WTC11 (cell line): ENCODE data around the gene INTS2. TPM values are rescaled to one million over a fixed set of nuclear protein-coding genes. Genes with fewer than 3 reads are reported as not detected.

ENCODE experiments used
- ATAC-seq: fragments of 200-7000 bp; cut with Tn5 transposase; 2 replicates; pipeline ENCODE4 v1.10.0; 2021; ENCODE audit warnings: mild to moderate bottlenecking, moderate library complexity
- CTCF ChIA-PET: fragments of 300-600 bp; sonication (Branson Sonifier 250); formaldehyde crosslinking; loops from one replicate; lab custom pipeline; 2021; ENCODE audit warnings: antibody characterized with exemption; lab: Charles Lee
- POLR2A ChIA-PET: fragments of 350-600 bp; sonication (Branson Sonifier 250); formaldehyde crosslinking; loops from one replicate; lab custom pipeline; 2021; ENCODE audit warnings: antibody characterized with exemption; lab: Charles Lee
- DNase-seq: peaks from one replicate; pipeline ENCODE4 v3.0.0; 2021; ENCODE audit warnings: low spot score
- H3K27ac Mint-ChIP-seq: 2 replicates; pipeline ENCODE4 v1.8.0; 2021; ENCODE audit warnings: mixed read lengths
- H3K27me3 Mint-ChIP-seq: 2 replicates; pipeline ENCODE4 v1.8.0; 2021; ENCODE audit warnings: low read depth, mild to moderate bottlenecking, moderate library complexity, mixed read lengths
- H3K36me3 Mint-ChIP-seq: 2 replicates; pipeline ENCODE4 v1.8.0; 2021; ENCODE audit warnings: mixed read lengths
- H3K4me1 Mint-ChIP-seq: 2 replicates; pipeline ENCODE4 v1.8.0; 2022; ENCODE audit warnings: mixed read lengths
- H3K4me3 Mint-ChIP-seq: 2 replicates; pipeline ENCODE4 v1.8.0; 2021; ENCODE audit warnings: mild to moderate bottlenecking, moderate library complexity, mixed read lengths
- H3K9me3 Mint-ChIP-seq: 2 replicates; pipeline ENCODE4 v1.8.0; 2021; ENCODE audit warnings: mixed read lengths
- ATF1 ChIP-seq: sonication (generic); formaldehyde crosslinking; IDR thresholded peaks from 2 replicates; pipeline ENCODE4 v1.8.1; 2023; ENCODE audit warnings: mild to moderate bottlenecking, moderate library complexity, missing genetic modification reagents
- ATF6 ChIP-seq: sonication (generic); formaldehyde crosslinking; IDR thresholded peaks from 2 replicates; pipeline ENCODE4 v1.8.1; 2023; ENCODE audit warnings: mild to moderate bottlenecking, missing genetic modification reagents
- CBFB ChIP-seq: sonication (generic); formaldehyde crosslinking; IDR thresholded peaks from 2 replicates; pipeline ENCODE4 v1.8.1; 2022; ENCODE audit warnings: mild to moderate bottlenecking, low read depth, missing genetic modification reagents
- E2F1 ChIP-seq: sonication (generic); formaldehyde crosslinking; IDR thresholded peaks from 2 replicates; pipeline ENCODE4 v1.8.0; 2022; ENCODE audit warnings: mild to moderate bottlenecking, missing genetic modification reagents
- ESRRA ChIP-seq: sonication (generic); formaldehyde crosslinking; IDR thresholded peaks from 2 replicates; pipeline ENCODE4 v1.8.1; 2022; ENCODE audit warnings: mild to moderate bottlenecking, missing genetic modification reagents, borderline replicate concordance
- ETV6 ChIP-seq: sonication (generic); formaldehyde crosslinking; IDR thresholded peaks from 2 replicates; pipeline ENCODE4 v1.8.1; 2022; ENCODE audit warnings: mild to moderate bottlenecking, missing genetic modification reagents
- GRHL2 ChIP-seq: fragments of 250-450 bp; sonication (Bioruptor Pico); IDR thresholded peaks from 2 replicates; pipeline ENCODE4 v1.8.0; 2022; ENCODE audit warnings: mild to moderate bottlenecking, moderate library complexity; ENCODE audit not compliant: insufficient replicate concordance, severe bottlenecking
- MXD4 ChIP-seq: fragments of 250-450 bp; sonication (Bioruptor Pico); IDR thresholded peaks from 2 replicates; pipeline ENCODE4 v1.8.0; 2021; ENCODE audit warnings: mild to moderate bottlenecking, moderate library complexity, borderline replicate concordance
- NFYB ChIP-seq: sonication (generic); formaldehyde crosslinking; conservative IDR thresholded peaks from 2 replicates; pipeline ENCODE4 v1.8.0; 2022; ENCODE audit warnings: low read depth, missing genetic modification reagents
- OVOL2 ChIP-seq: fragments of 250-450 bp; sonication (Bioruptor Pico); IDR thresholded peaks from 2 replicates; pipeline ENCODE4 v1.9.0; 2021; ENCODE audit warnings: mild to moderate bottlenecking, borderline replicate concordance
- TCF7 ChIP-seq: sonication (generic); formaldehyde crosslinking; IDR thresholded peaks from 2 replicates; pipeline ENCODE4 v1.8.0; 2022; ENCODE audit warnings: mild to moderate bottlenecking, low read depth, missing genetic modification reagents, moderate library complexity
- USF2 ChIP-seq: sonication (generic); formaldehyde crosslinking; IDR thresholded peaks from 2 replicates; pipeline ENCODE4 v1.8.1; 2023; ENCODE audit warnings: mild to moderate bottlenecking, missing genetic modification reagents, moderate library complexity
- ZNF219 ChIP-seq: sonication (generic); formaldehyde crosslinking; IDR thresholded peaks from 2 replicates; pipeline ENCODE4 v1.8.0; 2023; ENCODE audit warnings: missing genetic modification reagents, mild to moderate bottlenecking, borderline replicate concordance
- ZNF423 ChIP-seq: fragments of 250-450 bp; sonication (Bioruptor Pico); IDR thresholded peaks from 2 replicates; pipeline ENCODE4 v2.1.2; 2022; ENCODE audit warnings: mild to moderate bottlenecking, moderate library complexity
- ZSCAN18 ChIP-seq: fragments of 250-450 bp; sonication (Bioruptor Pico); IDR thresholded peaks from 2 replicates; pipeline ENCODE4 v2.1.2; 2022; ENCODE audit warnings: mild to moderate bottlenecking, moderate library complexity
- total RNA-seq: library from RNA; stranded (reverse); gene quantifications from 3 replicates; pipeline ENCODE4 v1.2.3, GENCODE V29; 2021
- TF ChIP-seq, protein P1 (sequence below): sonication (generic); formaldehyde crosslinking; IDR thresholded peaks from 2 replicates; pipeline ENCODE4 v1.8.1; 2023; ENCODE audit warnings: mild to moderate bottlenecking, moderate library complexity, missing genetic modification reagents
- TF ChIP-seq, protein P2 (sequence below): sonication (generic); formaldehyde crosslinking; IDR thresholded peaks from 2 replicates; pipeline ENCODE4 v1.8.1; 2022; ENCODE audit warnings: mild to moderate bottlenecking, missing genetic modification reagents, moderate library complexity, borderline replicate concordance
- TF ChIP-seq, protein P3 (sequence below): fragments of 250-450 bp; sonication (Bioruptor Pico); IDR thresholded peaks from 2 replicates; pipeline ENCODE4 v1.8.0; 2021; ENCODE audit warnings: mild to moderate bottlenecking
- TF ChIP-seq, protein P4 (sequence below): sonication (generic); formaldehyde crosslinking; IDR thresholded peaks from 2 replicates; pipeline ENCODE4 v1.8.1; 2022; ENCODE audit warnings: mild to moderate bottlenecking, moderate library complexity, missing genetic modification reagents

INTS2 gene
- total RNA-seq, 1 experiment from 2014 or later, result 24.9 TPM

- Mint-ChIP-seq H3K9me3 (no peaks in the 10 kb centered on the region), H3K4me1 (no peaks in the 10 kb centered on the region), H3K36me3 (peaks cover 23% of the 10 kb centered on the region), H3K4me3 (no peak overlapping the region), H3K27ac (no peak overlapping the region), H3K27me3 (no peaks in the 10 kb centered on the region)
- POLR2A ChIA-PET, result no interaction called here
- DNase-seq (no peak), ATAC-seq (no peak)
- CTCF ChIA-PET, result no interaction called here
- TF ChIP-seq GRHL2 (no peak), E2F1 (CRISPR knock-in tag) (no peak), ATF1 (CRISPR knock-in tag) (no peak), USF2 (CRISPR knock-in tag) (no peak), CBFB (no peak), ZNF219 (CRISPR knock-in tag) (no peak), OVOL2 (CRISPR knock-in tag) (no peak), MXD4 (no peak), ATF6 (CRISPR knock-in tag) (no peak), ETV6 (CRISPR knock-in tag) (no peak), NFYB (CRISPR knock-in tag) (no peak), ZNF423 (no peak), TCF7 (no peak), ZSCAN18 (CRISPR knock-in tag) (no peak), ESRRA (no peak)
- TF ChIP-seq, protein P1, sequence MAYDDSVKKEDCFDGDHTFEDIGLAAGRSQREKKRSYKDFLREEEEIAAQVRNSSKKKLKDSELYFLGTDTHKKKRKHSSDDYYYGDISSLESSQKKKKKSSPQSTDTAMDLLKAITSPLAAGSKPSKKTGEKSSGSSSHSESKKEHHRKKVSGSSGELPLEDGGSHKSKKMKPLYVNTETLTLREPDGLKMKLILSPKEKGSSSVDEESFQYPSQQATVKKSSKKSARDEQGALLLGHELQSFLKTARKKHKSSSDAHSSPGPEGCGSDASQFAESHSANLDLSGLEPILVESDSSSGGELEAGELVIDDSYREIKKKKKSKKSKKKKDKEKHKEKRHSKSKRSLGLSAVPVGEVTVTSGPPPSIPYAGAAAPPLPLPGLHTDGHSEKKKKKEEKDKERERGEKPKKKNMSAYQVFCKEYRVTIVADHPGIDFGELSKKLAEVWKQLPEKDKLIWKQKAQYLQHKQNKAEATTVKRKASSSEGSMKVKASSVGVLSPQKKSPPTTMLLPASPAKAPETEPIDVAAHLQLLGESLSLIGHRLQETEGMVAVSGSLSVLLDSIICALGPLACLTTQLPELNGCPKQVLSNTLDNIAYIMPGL (CRISPR knock-in tag), result no peak
- TF ChIP-seq, protein P2, sequence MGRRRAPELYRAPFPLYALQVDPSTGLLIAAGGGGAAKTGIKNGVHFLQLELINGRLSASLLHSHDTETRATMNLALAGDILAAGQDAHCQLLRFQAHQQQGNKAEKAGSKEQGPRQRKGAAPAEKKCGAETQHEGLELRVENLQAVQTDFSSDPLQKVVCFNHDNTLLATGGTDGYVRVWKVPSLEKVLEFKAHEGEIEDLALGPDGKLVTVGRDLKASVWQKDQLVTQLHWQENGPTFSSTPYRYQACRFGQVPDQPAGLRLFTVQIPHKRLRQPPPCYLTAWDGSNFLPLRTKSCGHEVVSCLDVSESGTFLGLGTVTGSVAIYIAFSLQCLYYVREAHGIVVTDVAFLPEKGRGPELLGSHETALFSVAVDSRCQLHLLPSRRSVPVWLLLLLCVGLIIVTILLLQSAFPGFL, result no peak
- TF ChIP-seq, protein P3, sequence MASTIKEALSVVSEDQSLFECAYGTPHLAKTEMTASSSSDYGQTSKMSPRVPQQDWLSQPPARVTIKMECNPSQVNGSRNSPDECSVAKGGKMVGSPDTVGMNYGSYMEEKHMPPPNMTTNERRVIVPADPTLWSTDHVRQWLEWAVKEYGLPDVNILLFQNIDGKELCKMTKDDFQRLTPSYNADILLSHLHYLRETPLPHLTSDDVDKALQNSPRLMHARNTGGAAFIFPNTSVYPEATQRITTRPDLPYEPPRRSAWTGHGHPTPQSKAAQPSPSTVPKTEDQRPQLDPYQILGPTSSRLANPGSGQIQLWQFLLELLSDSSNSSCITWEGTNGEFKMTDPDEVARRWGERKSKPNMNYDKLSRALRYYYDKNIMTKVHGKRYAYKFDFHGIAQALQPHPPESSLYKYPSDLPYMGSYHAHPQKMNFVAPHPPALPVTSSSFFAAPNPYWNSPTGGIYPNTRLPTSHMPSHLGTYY (CRISPR knock-in tag), result no peak
- TF ChIP-seq, protein P4, sequence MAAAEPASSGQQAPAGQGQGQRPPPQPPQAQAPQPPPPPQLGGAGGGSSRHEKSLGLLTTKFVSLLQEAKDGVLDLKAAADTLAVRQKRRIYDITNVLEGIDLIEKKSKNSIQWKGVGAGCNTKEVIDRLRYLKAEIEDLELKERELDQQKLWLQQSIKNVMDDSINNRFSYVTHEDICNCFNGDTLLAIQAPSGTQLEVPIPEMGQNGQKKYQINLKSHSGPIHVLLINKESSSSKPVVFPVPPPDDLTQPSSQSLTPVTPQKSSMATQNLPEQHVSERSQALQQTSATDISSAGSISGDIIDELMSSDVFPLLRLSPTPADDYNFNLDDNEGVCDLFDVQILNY (CRISPR knock-in tag), result no peak
Observed at GRCh38 chr17:61852857-61853256, 74.9 kb downstream of the INTS2 start.
